WTC11 (cell line): ENCODE measurements around the gene SPRR1A. TPM values are rescaled to one million over a fixed set of nuclear protein-coding genes. Genes with fewer than 3 reads are reported as not detected.

Experiments
- ATAC-seq: fragments of 200-7000 bp; cut with Tn5 transposase; 2 replicates; pipeline ENCODE4 v1.10.0; 2021; ENCODE audit warnings: mild to moderate bottlenecking, moderate library complexity
- CTCF ChIA-PET: fragments of 300-600 bp; sonication (Branson Sonifier 250); formaldehyde crosslinking; loops from one replicate; lab custom pipeline; 2021; ENCODE audit warnings: antibody characterized with exemption; lab: Charles Lee
- POLR2A ChIA-PET: fragments of 350-600 bp; sonication (Branson Sonifier 250); formaldehyde crosslinking; loops from one replicate; lab custom pipeline; 2021; ENCODE audit warnings: antibody characterized with exemption; lab: Charles Lee
- DNase-seq: peaks from one replicate; pipeline ENCODE4 v3.0.0; 2021; ENCODE audit warnings: low spot score
- H3K27ac Mint-ChIP-seq: 2 replicates; pipeline ENCODE4 v1.8.0; 2021; ENCODE audit warnings: mixed read lengths
- H3K27me3 Mint-ChIP-seq: 2 replicates; pipeline ENCODE4 v1.8.0; 2021; ENCODE audit warnings: low read depth, mild to moderate bottlenecking, moderate library complexity, mixed read lengths
- H3K36me3 Mint-ChIP-seq: 2 replicates; pipeline ENCODE4 v1.8.0; 2021; ENCODE audit warnings: mixed read lengths
- H3K4me1 Mint-ChIP-seq: 2 replicates; pipeline ENCODE4 v1.8.0; 2022; ENCODE audit warnings: mixed read lengths
- H3K4me3 Mint-ChIP-seq: 2 replicates; pipeline ENCODE4 v1.8.0; 2021; ENCODE audit warnings: mild to moderate bottlenecking, moderate library complexity, mixed read lengths
- H3K9me3 Mint-ChIP-seq: 2 replicates; pipeline ENCODE4 v1.8.0; 2021; ENCODE audit warnings: mixed read lengths
- CDX4 ChIP-seq: fragments of 250-450 bp; sonication (Bioruptor Pico); IDR thresholded peaks from 2 replicates; pipeline ENCODE4 v1.9.0; 2021; ENCODE audit warnings: moderate library complexity, mild to moderate bottlenecking, inconsistent platforms, borderline replicate concordance
- E2F5 ChIP-seq: sonication (generic); formaldehyde crosslinking; IDR thresholded peaks from 2 replicates; pipeline ENCODE4 v1.8.1; 2022; ENCODE audit warnings: mild to moderate bottlenecking, moderate library complexity, missing genetic modification reagents
- JUN ChIP-seq: sonication (generic); formaldehyde crosslinking; IDR thresholded peaks from 2 replicates; pipeline ENCODE4 v1.8.0; 2023; ENCODE audit warnings: mild to moderate bottlenecking, missing genetic modification reagents
- MXD4 ChIP-seq: fragments of 250-450 bp; sonication (Bioruptor Pico); IDR thresholded peaks from 2 replicates; pipeline ENCODE4 v1.8.0; 2021; ENCODE audit warnings: mild to moderate bottlenecking, moderate library complexity, borderline replicate concordance
- MYBL2 ChIP-seq: sonication (generic); formaldehyde crosslinking; IDR thresholded peaks from 2 replicates; pipeline ENCODE4 v1.8.1; 2023; ENCODE audit warnings: mild to moderate bottlenecking, moderate library complexity, missing genetic modification reagents
- NFATC4 ChIP-seq: fragments of 250-450 bp; sonication (Bioruptor Pico); IDR thresholded peaks from 2 replicates; pipeline ENCODE4 v1.9.0; 2021; ENCODE audit warnings: mild to moderate bottlenecking
- NR2C2 ChIP-seq: sonication (generic); formaldehyde crosslinking; IDR thresholded peaks from 2 replicates; pipeline ENCODE4 v1.8.0; 2022; ENCODE audit warnings: mild to moderate bottlenecking, missing genetic modification reagents
- PRRX2 ChIP-seq: fragments of 250-450 bp; sonication (Bioruptor Pico); IDR thresholded peaks from 2 replicates; pipeline ENCODE4 v1.8.0; 2021; ENCODE audit warnings: mild to moderate bottlenecking
- SP1 ChIP-seq: sonication (generic); formaldehyde crosslinking; conservative IDR thresholded peaks from 2 replicates; pipeline ENCODE4 v1.8.1; 2022; ENCODE audit warnings: missing genetic modification reagents
- TCF7 ChIP-seq: sonication (generic); formaldehyde crosslinking; IDR thresholded peaks from 2 replicates; pipeline ENCODE4 v1.8.0; 2022; ENCODE audit warnings: mild to moderate bottlenecking, low read depth, missing genetic modification reagents, moderate library complexity
- TP53 ChIP-seq: sonication (generic); formaldehyde crosslinking; IDR thresholded peaks from 2 replicates; pipeline ENCODE4 v1.8.1; 2023; ENCODE audit warnings: mild to moderate bottlenecking, missing genetic modification reagents
- ZBTB43 ChIP-seq: sonication (generic); formaldehyde crosslinking; IDR thresholded peaks from 2 replicates; pipeline ENCODE4 v1.8.1; 2023; ENCODE audit warnings: mild to moderate bottlenecking, missing genetic modification reagents
- ZMAT4 ChIP-seq: fragments of 250-450 bp; sonication (Bioruptor Pico); IDR thresholded peaks from 2 replicates; pipeline ENCODE4 v1.9.0; 2021; ENCODE audit warnings: mild to moderate bottlenecking
- ZNF219 ChIP-seq: sonication (generic); formaldehyde crosslinking; IDR thresholded peaks from 2 replicates; pipeline ENCODE4 v1.8.0; 2023; ENCODE audit warnings: missing genetic modification reagents, mild to moderate bottlenecking, borderline replicate concordance
- ZNF263 ChIP-seq: sonication (generic); formaldehyde crosslinking; IDR thresholded peaks from 2 replicates; pipeline ENCODE4 v1.8.1; 2022; ENCODE audit warnings: low read depth, mild to moderate bottlenecking, moderate library complexity, missing genetic modification reagents
- ZNF396 ChIP-seq: fragments of 250-450 bp; sonication (Bioruptor Pico); IDR thresholded peaks from 2 replicates; pipeline ENCODE4 v1.8.0; 2021; ENCODE audit warnings: mild to moderate bottlenecking, moderate library complexity, borderline replicate concordance
- ZNF425 ChIP-seq: fragments of 250-450 bp; sonication (Bioruptor Pico); conservative IDR thresholded peaks from 2 replicates; pipeline ENCODE4 v1.9.0; 2021; ENCODE audit warnings: mild to moderate bottlenecking
- ZNF512 ChIP-seq: sonication (generic); formaldehyde crosslinking; IDR thresholded peaks from 2 replicates; pipeline ENCODE4 v1.8.1; 2022; ENCODE audit warnings: missing genetic modification reagents, borderline replicate concordance
- ZSCAN18 ChIP-seq: fragments of 250-450 bp; sonication (Bioruptor Pico); IDR thresholded peaks from 2 replicates; pipeline ENCODE4 v2.1.2; 2022; ENCODE audit warnings: mild to moderate bottlenecking, moderate library complexity
- total RNA-seq: library from RNA; stranded (reverse); gene quantifications from 3 replicates; pipeline ENCODE4 v1.2.3, GENCODE V29; 2021
- TF ChIP-seq, protein P1 (sequence below): sonication (generic); formaldehyde crosslinking; IDR thresholded peaks from 2 replicates; pipeline ENCODE4 v1.8.1; 2022; ENCODE audit warnings: low read depth, missing genetic modification reagents, borderline replicate concordance

Gene SPRR1A
- total RNA-seq, 1 experiment from 2014 or later = not detected

DNA sequence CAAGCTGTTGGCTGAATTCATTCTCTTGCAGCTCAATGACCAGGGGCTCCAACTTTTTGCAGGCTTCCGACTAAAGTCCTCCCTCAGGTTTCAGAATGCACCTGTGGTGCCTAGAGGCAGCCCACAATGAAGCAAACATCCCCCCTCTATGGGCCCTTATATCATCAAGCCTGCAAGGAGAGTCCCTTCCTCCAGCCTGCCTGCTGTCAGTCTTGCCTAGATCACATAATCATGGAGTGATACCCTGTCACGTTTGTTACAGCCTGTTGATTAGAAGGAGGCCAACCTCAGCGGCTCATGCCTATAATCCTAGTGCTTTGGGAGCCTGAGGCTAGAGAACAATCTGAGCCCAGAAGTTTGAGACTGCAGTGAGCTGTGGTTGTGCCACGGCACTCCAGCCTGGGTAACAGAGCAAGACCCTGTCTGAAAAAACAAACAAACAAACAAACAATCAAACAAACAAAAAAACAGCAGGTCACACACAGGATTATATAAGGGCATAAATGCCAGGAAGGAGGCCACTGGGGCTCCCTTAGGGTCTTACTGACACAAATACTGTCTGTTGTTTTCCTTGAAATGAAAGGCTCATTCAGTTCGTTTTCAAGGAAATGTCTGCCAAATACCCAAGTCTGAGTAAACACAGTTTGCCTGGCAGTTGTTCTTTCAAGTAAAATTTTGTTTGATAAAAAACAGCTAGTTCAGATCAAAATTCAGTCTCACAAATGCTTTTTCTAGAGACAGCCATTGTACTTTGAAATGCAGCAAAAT lies 12.9 kb downstream of the SPRR1A start:
- Mint-ChIP-seq H3K27ac (no peak overlapping the region), H3K4me1 (peaks cover 12% of the 10 kb centered on the region), H3K9me3 (peaks cover 20% of the 10 kb centered on the region), H3K27me3 (no peaks in the 10 kb centered on the region), H3K36me3 (peaks cover 6% of the 10 kb centered on the region; the same call in 1 of the 2 replicates), H3K4me3 (no peak overlapping the region)
- DNase-seq (no peak), ATAC-seq (peak; percentile 46)
- POLR2A ChIA-PET = no interaction called here
- TF ChIP-seq NFATC4 = no peak
- no peak for TF ChIP-seq E2F5 (CRISPR knock-in tag)
- no peak for TF ChIP-seq ZBTB43
- TF ChIP-seq ZMAT4 (CRISPR knock-in tag) = no peak
- no peak for TF ChIP-seq PRRX2 (CRISPR knock-in tag)
- TF ChIP-seq ZSCAN18 (CRISPR knock-in tag) = no peak
- TF ChIP-seq MYBL2 (CRISPR knock-in tag) = no peak
- no peak for TF ChIP-seq ZNF512 (CRISPR knock-in tag)
- no peak for TF ChIP-seq TP53 (CRISPR knock-in tag)
- TF ChIP-seq ZNF396 (CRISPR knock-in tag) = no peak
- TF ChIP-seq MXD4 (CRISPR knock-in tag) = no peak
- no peak for TF ChIP-seq TCF7 (CRISPR knock-in tag)
- TF ChIP-seq ZNF425 = no peak
- no peak for TF ChIP-seq JUN (CRISPR knock-in tag)
- no peak for TF ChIP-seq ZNF219 (CRISPR knock-in tag)
- no peak for TF ChIP-seq SP1 (CRISPR knock-in tag)
- TF ChIP-seq CDX4 (CRISPR knock-in tag) = no peak
- no peak for TF ChIP-seq ZNF263 (CRISPR knock-in tag)
- TF ChIP-seq NR2C2 (CRISPR knock-in tag) = no peak
- TF ChIP-seq, protein P1, sequence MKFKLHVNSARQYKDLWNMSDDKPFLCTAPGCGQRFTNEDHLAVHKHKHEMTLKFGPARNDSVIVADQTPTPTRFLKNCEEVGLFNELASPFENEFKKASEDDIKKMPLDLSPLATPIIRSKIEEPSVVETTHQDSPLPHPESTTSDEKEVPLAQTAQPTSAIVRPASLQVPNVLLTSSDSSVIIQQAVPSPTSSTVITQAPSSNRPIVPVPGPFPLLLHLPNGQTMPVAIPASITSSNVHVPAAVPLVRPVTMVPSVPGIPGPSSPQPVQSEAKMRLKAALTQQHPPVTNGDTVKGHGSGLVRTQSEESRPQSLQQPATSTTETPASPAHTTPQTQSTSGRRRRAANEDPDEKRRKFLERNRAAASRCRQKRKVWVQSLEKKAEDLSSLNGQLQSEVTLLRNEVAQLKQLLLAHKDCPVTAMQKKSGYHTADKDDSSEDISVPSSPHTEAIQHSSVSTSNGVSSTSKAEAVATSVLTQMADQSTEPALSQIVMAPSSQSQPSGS (CRISPR knock-in tag) = no peak
- CTCF ChIA-PET = interaction anchor here (1.0 kb wide), 1 partner anchor 15 kb away, joined by 4 read pairs; no protein-coding TSS in a partner anchor
